H9 (cell line): ENCODE data around the gene LRMDA. TPM values are rescaled to one million over a fixed set of nuclear protein-coding genes. Genes with fewer than 3 reads are reported as not detected.

ENCODE experiments used
- DNase-seq: peaks from one replicate; pipeline ENCODE4 v3.0.0-alpha.2; 2017
- H2AFZ ChIP-seq: one replicate; pipeline ENCODE4 v1.6.1; 2013; ENCODE audit warnings: mild to moderate bottlenecking, low read length, control low read depth, moderate library complexity
- H2AK5ac ChIP-seq: 2 replicates; pipeline ENCODE4 v1.6.1; 2013; ENCODE audit warnings: low read length, control low read depth, mixed read lengths; ENCODE audit not compliant: insufficient read length
- H2BK120ac ChIP-seq: one replicate; pipeline ENCODE4 v1.6.1; 2013; ENCODE audit warnings: low read depth, mild to moderate bottlenecking, low read length, control low read depth, inconsistent platforms; ENCODE audit not compliant: poor library complexity, severe bottlenecking
- H2BK12ac ChIP-seq: 2 replicates; pipeline ENCODE4 v1.6.1; 2013; ENCODE audit warnings: low read length, control low read depth, mixed read lengths, low read depth; ENCODE audit not compliant: insufficient read length
- H2BK15ac ChIP-seq: 2 replicates; pipeline ENCODE4 v1.6.1; 2013; ENCODE audit warnings: low read depth, low read length, control low read depth
- H2BK20ac ChIP-seq: one replicate; pipeline ENCODE4 v1.6.1; 2013; ENCODE audit warnings: low read depth, mild to moderate bottlenecking, low read length, control low read depth, inconsistent platforms; ENCODE audit not compliant: poor library complexity, severe bottlenecking
- H2BK5ac ChIP-seq: 2 replicates; pipeline ENCODE4 v1.6.1; 2013; ENCODE audit warnings: low read length, control low read depth, mixed read lengths; ENCODE audit not compliant: insufficient read length
- H3K14ac ChIP-seq: 2 replicates; pipeline ENCODE4 v1.6.1; 2013; ENCODE audit warnings: low read length, control low read depth; ENCODE audit not compliant: insufficient read depth
- H3K18ac ChIP-seq: 2 replicates; pipeline ENCODE4 v1.6.1; 2013; ENCODE audit warnings: low read depth, mild to moderate bottlenecking, mixed read lengths, low read length, control low read depth; ENCODE audit not compliant: insufficient read length
- H3K23ac ChIP-seq: 2 replicates; pipeline ENCODE4 v1.6.1; 2013; ENCODE audit warnings: low read length, control low read depth, mixed read lengths, low read depth; ENCODE audit not compliant: insufficient read length
- H3K23me2 ChIP-seq: 2 replicates; pipeline ENCODE4 v1.6.1; 2013; ENCODE audit warnings: low read depth, mild to moderate bottlenecking, mixed read lengths, low read length, control low read depth; ENCODE audit not compliant: insufficient read length, poor library complexity, severe bottlenecking
- H3K27ac ChIP-seq: 2 replicates; pipeline ENCODE4 v1.5.1; 2013; ENCODE audit warnings: low read length, control low read depth, mixed read lengths, low read depth; ENCODE audit not compliant: insufficient read length
- H3K27me3 ChIP-seq: 2 replicates; pipeline ENCODE4 v1.6.1; 2013; ENCODE audit warnings: low read length, control low read depth, inconsistent platforms; ENCODE audit not compliant: insufficient read depth
- H3K4ac ChIP-seq: 2 replicates; pipeline ENCODE4 v1.6.1; 2013; ENCODE audit warnings: low read depth, mild to moderate bottlenecking, control low read depth, inconsistent platforms, low read length, moderate library complexity
- H3K4me1 ChIP-seq: 2 replicates; pipeline ENCODE4 v1.6.1; 2013; ENCODE audit warnings: low read length, control low read depth, inconsistent platforms; ENCODE audit not compliant: insufficient read depth
- H3K4me2 ChIP-seq: 2 replicates; pipeline ENCODE4 v1.6.1; 2013; ENCODE audit warnings: low read length, control low read depth, mixed read lengths; ENCODE audit not compliant: insufficient read length, insufficient read depth
- H3K56ac ChIP-seq: 2 replicates; pipeline ENCODE4 v1.6.1; 2013; ENCODE audit warnings: low read depth, mild to moderate bottlenecking, mixed read lengths, low read length, control low read depth; ENCODE audit not compliant: insufficient read length
- H3K79me1 ChIP-seq: 2 replicates; pipeline ENCODE4 v1.6.1; 2013; ENCODE audit warnings: low read depth, mild to moderate bottlenecking, moderate library complexity, low read length, control low read depth, inconsistent platforms; ENCODE audit not compliant: insufficient read depth, poor library complexity, severe bottlenecking
- H3K79me2 ChIP-seq: 2 replicates; pipeline ENCODE4 v1.6.1; 2013; ENCODE audit warnings: low read length, control low read depth, inconsistent platforms; ENCODE audit not compliant: insufficient read depth
- H3K9ac ChIP-seq: 2 replicates; pipeline ENCODE4 v1.6.1; 2013; ENCODE audit warnings: low read length, control low read depth, mixed read lengths; ENCODE audit not compliant: insufficient read length; ENCODE audit errors: extremely low read depth
- H3K9me3 ChIP-seq: one replicate; pipeline ENCODE4 v1.6.1; 2013; ENCODE audit warnings: low read depth, low read length, inconsistent platforms; ENCODE audit not compliant: control insufficient read depth
- H3T11ph ChIP-seq: one replicate; pipeline ENCODE4 v1.6.1; 2013; ENCODE audit warnings: mild to moderate bottlenecking, low read length, control low read depth, inconsistent platforms
- H4K20me1 ChIP-seq: one replicate; pipeline ENCODE4 v1.6.1; 2013; ENCODE audit not compliant: control insufficient read depth, insufficient read length, insufficient read depth
- H4K5ac ChIP-seq: 2 replicates; pipeline ENCODE4 v1.6.1; 2013; ENCODE audit warnings: low read depth, mild to moderate bottlenecking, mixed read lengths, low read length, control low read depth; ENCODE audit not compliant: insufficient read length
- H4K8ac ChIP-seq: replicated peaks from 2 replicates; pipeline ENCODE4 v1.6.1; 2013; ENCODE audit warnings: low read length, control low read depth, mixed read lengths, low read depth; ENCODE audit not compliant: insufficient read length
- H4K91ac ChIP-seq: 2 replicates; pipeline ENCODE4 v1.6.1; 2013; ENCODE audit warnings: low read depth, mild to moderate bottlenecking, moderate library complexity, mixed read lengths, low read length, control low read depth; ENCODE audit not compliant: insufficient read length
- H3K27ac Mint-ChIP-seq, 3 experiments: 2 replicates in 2 of 3; 3 replicates in 1 of 3; pipeline ENCODE4 v1.8.0; 2020 to 2021; ENCODE audit warnings: mixed read lengths in 3 of 3, mild to moderate bottlenecking in 1 of 3, moderate library complexity in 1 of 3
- H3K27me3 Mint-ChIP-seq: 2 replicates; pipeline ENCODE4 v1.8.0; 2021; ENCODE audit warnings: low read depth, mild to moderate bottlenecking, moderate library complexity, mixed read lengths
- H3K36me3 Mint-ChIP-seq, 3 experiments: 2 replicates in 2 of 3; 3 replicates in 1 of 3; pipeline ENCODE4 v1.8.0; 2020 to 2021; ENCODE audit warnings: low read depth in 3 of 3, mixed read lengths in 3 of 3; ENCODE audit not compliant: insufficient read depth in 1 of 3
- H3K4me1 Mint-ChIP-seq, 2 experiments: 2 replicates each; pipeline ENCODE4 v1.8.0; 2020; ENCODE audit warnings: mixed read lengths in 2 of 2
- H3K4me3 Mint-ChIP-seq, 2 experiments: 2 replicates in 1 of 2; 3 replicates in 1 of 2; pipeline ENCODE4 v1.8.0; 2020 to 2021; ENCODE audit warnings: mild to moderate bottlenecking in 2 of 2, mixed read lengths in 2 of 2, moderate library complexity in 1 of 2
- H3K9me3 Mint-ChIP-seq, 2 experiments: 2 replicates in 1 of 2; 3 replicates in 1 of 2; pipeline ENCODE4 v1.8.0; 2020; ENCODE audit warnings: mild to moderate bottlenecking in 2 of 2, mixed read lengths in 2 of 2, moderate library complexity in 1 of 2
- CTCF ChIP-seq: fragments of 200-600 bp; sonication (generic); conservative IDR thresholded peaks from 3 replicates; pipeline ENCODE4 v1.8.0; 2021; ENCODE audit warnings: antibody characterized with exemption, mild to moderate bottlenecking
- WGBS: extraction: QIAGEN DNeasy Blood & Tissue Kit; methylation state at CpG from one replicate; pipeline ENCODE4 v1.1.7; 2013; ENCODE audit warnings: missing lambda C conversion rate, low lambda C conversion rate, mixed read lengths; ENCODE audit not compliant: insufficient read length; ENCODE audit errors: extremely low coverage; 5-methylcytosine and 5-hydroxymethylcytosine counted together
- total RNA-seq: library from RNA; stranded (reverse); gene quantifications from 2 replicates; pipeline ENCODE4 v1.2.1, GENCODE V29; 2021

The LRMDA gene
- total RNA-seq, 1 experiment from 2014 or later: 1.8 TPM

GRCh38 chr10:76242956-76243355, 811.5 kb downstream of the LRMDA start:
- Histone ChIP-seq H4K20me1 (no peaks in the 10 kb centered on the region), H2BK5ac (no peak overlapping the region), H3K23me2 (no peaks in the 10 kb centered on the region), H3K23ac (no peak overlapping the region), H3K79me2 (no peaks in the 10 kb centered on the region), H2AK5ac (no peak overlapping the region), H4K91ac (no peak overlapping the region), H2AFZ (no peak overlapping the region), H3K9ac (no peak overlapping the region), H3K18ac (no peak overlapping the region), H3K27me3 (peaks cover 3% of the 10 kb centered on the region; the same call in 1 of the 2 replicates), H3T11ph (no peak overlapping the region), H2BK120ac (no peak overlapping the region), H3K4me1 (no peaks in the 10 kb centered on the region), H4K8ac (no peak overlapping the region), H2BK20ac (no peak overlapping the region), H3K9me3 (no peaks in the 10 kb centered on the region), H3K79me1 (no peaks in the 10 kb centered on the region), H3K4ac (no peak overlapping the region), H2BK12ac (no peak overlapping the region), H3K27ac (no peak overlapping the region), H3K56ac (no peak overlapping the region), H2BK15ac (no peak overlapping the region), H4K5ac (no peak overlapping the region), H3K4me2 (no peak overlapping the region), H3K14ac (no peak overlapping the region)
- no CpG with 5 or more reads among the region's 8 CpGs for WGBS
- H3K27ac Mint-ChIP-seq: no peak overlapping the region
- H3K36me3 Mint-ChIP-seq: no peaks in the 10 kb centered on the region
- no peaks in the 10 kb centered on the region for H3K9me3 Mint-ChIP-seq
- peaks cover 38% of the 10 kb centered on the region for H3K27me3 Mint-ChIP-seq
- H3K4me1 Mint-ChIP-seq: peaks cover 0 to 4% of the 10 kb centered on the region in 2 experiments; a peak in 1 of 4 replicates
- no peak overlapping the region for H3K4me3 Mint-ChIP-seq
- no peak for DNase-seq
- no peak for TF ChIP-seq CTCF
